NT2/D1 (cell line): Measurements from ENCODE around the gene TBC1D30.

Source experiments
- SUZ12 ChIP-seq: IDR thresholded peaks from 2 replicates; pipeline ENCODE4 v1.6.1; 2011; ENCODE audit not compliant: insufficient read length, insufficient read depth; ENCODE audit errors: extremely low read depth
- YY1 ChIP-seq: IDR thresholded peaks from 2 replicates; pipeline ENCODE4 v1.6.1; 2011; ENCODE audit not compliant: insufficient read length, insufficient read depth
- ZNF274 ChIP-seq: IDR thresholded peaks from 2 replicates; pipeline ENCODE4 v1.6.1; 2011; ENCODE audit warnings: mild to moderate bottlenecking, low read depth, low read length

- TF ChIP-seq YY1 (no peak), ZNF274 (no peak), SUZ12 (no peak)
Observed at GRCh38 chr12:64806173-64806572, 18.3 kb upstream of the TBC1D30 start.
